Measurements from ENCODE around the gene PKP1.

DNA sequence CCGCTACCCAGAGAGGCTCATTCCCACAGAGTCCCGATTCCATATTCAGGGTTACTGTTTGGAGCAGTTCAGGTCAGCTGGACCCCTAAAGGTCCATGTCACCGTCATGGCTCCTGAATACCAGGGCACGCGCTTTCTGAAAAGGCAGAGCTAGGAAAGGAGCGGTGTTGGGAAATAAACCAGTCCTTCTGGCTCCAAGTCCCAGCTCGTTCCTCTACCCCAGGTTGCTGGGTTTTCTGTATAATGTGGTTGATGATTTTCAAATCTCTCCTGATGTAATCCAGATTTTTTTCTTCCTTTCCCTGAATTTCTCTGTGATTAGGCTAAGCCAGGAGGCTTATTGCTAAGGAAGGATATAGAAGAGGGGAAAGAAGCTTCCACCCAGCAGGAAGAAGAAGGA, 14.0 kb upstream of the PKP1 start:
- TF ChIP-seq, protein P1, sequence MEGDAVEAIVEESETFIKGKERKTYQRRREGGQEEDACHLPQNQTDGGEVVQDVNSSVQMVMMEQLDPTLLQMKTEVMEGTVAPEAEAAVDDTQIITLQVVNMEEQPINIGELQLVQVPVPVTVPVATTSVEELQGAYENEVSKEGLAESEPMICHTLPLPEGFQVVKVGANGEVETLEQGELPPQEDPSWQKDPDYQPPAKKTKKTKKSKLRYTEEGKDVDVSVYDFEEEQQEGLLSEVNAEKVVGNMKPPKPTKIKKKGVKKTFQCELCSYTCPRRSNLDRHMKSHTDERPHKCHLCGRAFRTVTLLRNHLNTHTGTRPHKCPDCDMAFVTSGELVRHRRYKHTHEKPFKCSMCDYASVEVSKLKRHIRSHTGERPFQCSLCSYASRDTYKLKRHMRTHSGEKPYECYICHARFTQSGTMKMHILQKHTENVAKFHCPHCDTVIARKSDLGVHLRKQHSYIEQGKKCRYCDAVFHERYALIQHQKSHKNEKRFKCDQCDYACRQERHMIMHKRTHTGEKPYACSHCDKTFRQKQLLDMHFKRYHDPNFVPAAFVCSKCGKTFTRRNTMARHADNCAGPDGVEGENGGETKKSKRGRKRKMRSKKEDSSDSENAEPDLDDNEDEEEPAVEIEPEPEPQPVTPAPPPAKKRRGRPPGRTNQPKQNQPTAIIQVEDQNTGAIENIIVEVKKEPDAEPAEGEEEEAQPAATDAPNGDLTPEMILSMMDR (IDR thresholded peaks at IDR 0.05), result no peak
- no peak for TF ChIP-seq POLR2A (IDR thresholded peaks at IDR 0.05)

Data from testis (tissue), 2 donors.